Glomerular visceral epithelial cell (primary cell): Measurements from ENCODE around the gene BCCIP.

Experiments
- DNase-seq: peaks from one replicate; pipeline ENCODE4 v3.0.0-alpha.2; 2016; ENCODE audit errors: extremely low spot score

The BCCIP gene

DNA sequence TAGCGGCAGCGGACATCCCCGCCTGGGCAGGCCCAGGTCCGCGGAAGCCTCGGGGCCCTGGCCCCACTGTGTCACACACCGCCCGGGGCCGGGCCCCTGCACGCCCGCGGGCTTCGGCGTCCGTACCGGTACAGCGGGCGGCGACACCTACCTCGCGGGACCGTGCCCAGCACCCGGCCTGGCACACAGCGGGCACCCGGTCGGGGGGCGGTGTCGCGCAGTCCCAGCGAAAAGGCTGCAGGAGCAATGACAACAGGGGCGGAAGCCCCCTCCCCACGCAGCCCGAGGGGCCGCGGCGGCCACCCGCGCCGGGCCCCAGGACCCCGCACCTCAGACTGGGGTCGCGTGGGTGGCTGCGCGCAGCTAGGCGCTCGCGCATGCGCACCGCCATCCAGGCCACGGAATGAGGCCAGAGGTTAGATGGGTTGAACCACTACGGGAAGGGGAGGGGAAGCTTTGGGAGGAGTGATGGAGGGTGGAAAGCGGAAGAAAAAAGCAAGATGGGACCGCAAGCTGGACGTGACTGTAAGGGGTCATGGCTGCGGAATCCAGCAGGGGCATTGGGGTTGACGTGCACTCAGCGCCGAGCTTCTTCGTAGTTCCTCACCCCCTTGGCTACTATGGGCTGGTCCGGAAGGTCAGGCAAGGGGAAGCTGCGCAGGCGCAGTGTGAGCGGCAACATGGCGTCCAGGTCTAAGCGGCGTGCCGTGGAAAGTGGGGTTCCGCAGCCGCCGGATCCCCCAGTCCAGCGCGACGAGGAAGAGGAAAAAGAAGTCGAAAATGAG is at the start of gene BCCIP, which contains the start of gene UROS:
Gene BCCIP, plus strand, starts transcription at position 669 of the 785 bp plus-strand sequence. Its CDS starts 12 bp downstream, at position 681.
Gene UROS, minus strand, starts transcription at position 381 of the 785 bp plus-strand sequence. CDS start 6,759 bp downstream, outside the sequence.
- DNase-seq: peak; percentile 88

DNA sequence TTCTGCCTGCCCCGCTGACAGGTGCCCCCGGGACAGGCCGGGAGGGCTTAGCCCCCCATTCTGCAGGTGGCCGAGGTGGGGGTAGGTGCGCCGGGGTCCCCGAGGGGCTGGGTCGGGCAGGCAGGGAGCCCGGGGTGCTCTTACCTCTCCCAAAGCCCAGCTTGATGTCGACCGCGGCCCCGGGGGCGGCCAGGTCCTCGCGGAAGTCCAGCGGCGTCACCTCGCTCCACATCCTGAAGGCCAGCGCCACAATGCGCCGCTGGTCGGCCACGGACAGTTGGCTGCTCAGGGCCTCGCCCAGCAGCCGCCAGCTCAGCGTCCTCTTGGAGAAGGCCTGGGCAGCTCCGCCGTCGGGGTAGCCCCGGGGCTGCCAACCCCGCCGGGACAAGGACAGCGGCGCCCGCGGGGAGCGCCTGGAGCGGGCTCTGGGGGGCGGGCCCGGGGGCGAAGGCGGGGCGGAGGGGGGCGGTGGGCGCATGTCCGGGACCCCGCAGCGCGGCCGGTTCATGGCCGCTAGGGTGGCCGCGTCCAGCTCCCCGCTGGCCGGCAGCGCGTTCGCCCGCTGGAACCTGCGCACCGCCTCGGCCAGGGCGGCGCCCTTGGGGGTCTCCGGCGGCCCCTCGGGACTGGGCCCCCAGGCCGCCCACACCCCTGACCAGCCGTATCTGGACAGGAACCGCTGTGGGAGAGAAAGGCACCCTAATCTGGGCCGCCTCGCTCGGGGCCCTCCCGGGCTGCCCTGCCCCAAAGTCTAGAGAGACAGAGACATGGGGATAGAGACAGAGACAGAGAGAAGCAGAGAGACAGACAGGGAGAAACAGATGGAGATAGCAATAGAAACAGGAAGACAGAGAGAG is 49.4 kb upstream of the BCCIP start:
- DNase-seq: no peak

DNA sequence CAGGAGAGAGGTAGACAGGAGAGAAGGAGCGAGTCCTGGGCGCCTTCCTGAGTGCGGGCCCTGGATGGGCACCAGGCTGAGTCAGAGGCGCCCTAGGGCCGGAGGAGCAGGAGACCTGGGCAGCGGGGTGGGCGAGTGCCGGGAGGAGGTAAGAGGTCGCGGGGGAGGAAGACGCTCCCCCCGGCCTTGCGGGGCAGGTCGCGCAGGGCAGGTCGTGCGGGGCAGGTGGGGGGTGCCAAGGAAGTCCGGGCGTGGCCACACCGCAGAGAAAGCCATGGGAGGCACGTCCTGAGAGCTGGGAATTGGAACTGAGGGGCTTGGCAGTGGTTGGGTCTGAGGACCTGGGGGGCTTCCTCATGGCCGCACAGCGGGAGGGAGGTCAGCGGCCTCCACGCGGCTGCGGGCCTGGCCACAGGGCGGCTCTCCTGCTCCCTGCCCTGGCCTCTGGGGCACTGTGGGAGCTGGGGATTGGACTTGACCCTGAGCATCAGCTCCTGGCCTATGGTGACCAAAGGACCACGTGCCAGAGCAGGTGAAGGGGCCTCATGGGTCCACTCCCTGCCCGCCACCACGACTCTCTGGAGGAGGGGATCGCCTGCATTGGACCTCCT is 48.7 kb upstream of the BCCIP start:
- no peak for DNase-seq

GRCh38 chr10:125775491-125776106 is 47.7 kb upstream of the BCCIP start, which contains the start of gene MMP21:
MMP21 (minus strand) TSS chr10:125775821; CDS start chr10:125775821, 0 bp downstream.
- DNase-seq: no peak

DNA sequence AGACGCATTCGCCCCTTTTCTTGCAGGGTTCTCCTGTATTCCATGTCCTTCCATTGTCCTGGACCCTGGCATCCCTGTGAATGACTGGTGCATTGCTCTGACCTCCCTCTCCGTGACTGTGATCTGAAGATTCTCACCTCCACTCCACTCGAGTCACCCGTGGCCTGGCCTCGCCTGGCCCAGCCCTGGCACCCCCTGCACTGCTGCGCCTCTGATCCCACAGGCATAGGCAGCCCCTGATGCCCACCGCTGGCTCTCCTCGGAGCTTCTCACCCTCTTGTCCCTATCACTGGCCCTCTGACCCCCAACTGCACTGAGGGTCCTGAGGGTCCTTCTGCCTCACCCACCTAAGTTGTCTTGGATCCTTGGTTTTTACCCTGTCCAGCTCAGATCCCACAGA is 45.5 kb upstream of the BCCIP start:
- DNase-seq: no peak

GRCh38 chr10:125778556-125778955 is 44.8 kb upstream of the BCCIP start:
- no peak for DNase-seq

DNA sequence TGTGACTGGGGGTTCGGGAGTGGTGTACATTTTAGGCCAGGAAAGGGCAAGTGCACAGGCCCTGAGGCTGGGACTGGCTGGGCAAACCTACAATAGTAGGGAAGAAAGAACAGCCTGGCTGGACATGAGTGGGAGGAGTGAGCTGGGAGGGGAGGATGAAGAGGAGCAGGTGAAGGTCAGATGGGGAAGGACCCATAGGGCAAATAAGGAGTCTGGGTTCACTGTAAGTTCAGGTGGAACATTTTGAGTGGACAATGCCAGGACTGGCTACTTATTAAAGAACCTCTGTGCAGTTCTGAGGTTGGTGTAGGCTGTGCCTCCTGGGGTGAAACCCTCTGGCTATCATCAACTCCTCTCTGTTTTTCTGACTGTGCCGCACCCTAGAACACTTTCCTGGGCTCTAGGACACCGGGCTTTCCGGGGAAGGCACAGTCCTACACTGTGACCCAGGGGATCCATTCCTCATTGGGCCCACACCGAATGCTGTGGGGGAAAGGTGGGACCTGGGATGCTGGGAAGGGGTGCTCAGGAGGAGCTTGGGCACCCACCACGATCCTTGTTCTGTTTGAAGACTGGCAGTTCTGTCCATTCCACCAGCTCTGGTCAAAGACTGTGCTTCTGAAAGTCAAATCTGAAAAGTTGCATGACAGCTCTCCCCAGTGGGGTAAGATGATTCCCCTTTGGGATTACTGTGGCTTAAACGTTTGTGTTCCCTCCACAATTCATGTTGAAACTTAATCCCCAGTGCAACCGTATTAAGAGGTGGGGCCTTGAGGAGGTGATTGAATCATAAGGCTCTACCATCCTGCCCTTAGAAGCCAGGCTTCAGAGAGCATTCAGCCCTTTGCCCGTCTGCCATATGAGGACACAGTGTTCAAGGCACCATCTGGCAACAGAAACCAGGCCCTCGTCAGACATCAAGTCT is 43.7 kb upstream of the BCCIP start:
- no peak for DNase-seq

GRCh38 chr10:125781374-125781773 is 42.0 kb upstream of the BCCIP start:
- DNase-seq: no peak

DNA sequence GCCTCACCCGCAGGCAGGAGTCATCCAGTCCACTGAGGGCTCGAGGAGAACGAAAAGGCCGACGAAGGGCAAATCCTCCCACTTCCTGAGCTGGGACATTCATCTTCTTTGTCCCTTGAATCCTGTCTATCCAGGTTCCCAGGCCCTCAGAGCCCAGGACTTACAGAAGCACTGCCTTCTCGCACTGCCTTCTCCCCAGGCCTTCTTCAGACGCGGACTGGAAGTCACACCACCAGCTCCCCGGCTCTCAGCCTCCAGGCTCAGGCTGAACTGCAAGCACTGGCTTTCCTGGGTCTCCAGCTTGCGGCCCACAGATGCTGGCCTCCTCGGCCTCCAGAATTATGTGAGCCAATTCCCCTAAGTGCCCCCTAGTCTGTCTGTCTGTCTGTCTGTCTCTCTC is 41.3 kb upstream of the BCCIP start:
- no peak for DNase-seq

- no peak for DNase-seq
Measured at GRCh38 chr10:125782616-125783015, 40.7 kb upstream of the BCCIP start.

DNA sequence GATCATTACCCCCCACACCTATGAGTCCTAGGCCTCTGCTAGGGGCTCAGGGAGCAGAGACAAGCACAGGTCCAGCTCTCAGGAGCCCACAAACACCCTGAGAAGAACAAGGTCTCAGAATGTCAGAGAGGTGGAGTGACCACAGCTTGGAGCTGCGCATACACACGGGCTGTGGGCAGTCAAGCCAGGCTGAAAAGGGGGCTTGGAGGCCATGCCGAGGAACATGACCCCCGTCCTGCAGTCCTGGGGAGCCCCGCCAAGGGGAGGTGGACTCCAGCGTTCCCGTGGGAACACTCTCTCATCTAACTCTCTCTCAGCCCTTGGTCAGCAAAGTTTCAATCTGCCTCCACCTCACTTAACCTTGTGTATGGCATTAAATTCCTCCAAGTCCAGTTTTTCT is 39.9 kb upstream of the BCCIP start:
- DNase-seq: no peak

- DNase-seq: no peak
Measured at GRCh38 chr10:125783957-125784356, 39.4 kb upstream of the BCCIP start.

DNA sequence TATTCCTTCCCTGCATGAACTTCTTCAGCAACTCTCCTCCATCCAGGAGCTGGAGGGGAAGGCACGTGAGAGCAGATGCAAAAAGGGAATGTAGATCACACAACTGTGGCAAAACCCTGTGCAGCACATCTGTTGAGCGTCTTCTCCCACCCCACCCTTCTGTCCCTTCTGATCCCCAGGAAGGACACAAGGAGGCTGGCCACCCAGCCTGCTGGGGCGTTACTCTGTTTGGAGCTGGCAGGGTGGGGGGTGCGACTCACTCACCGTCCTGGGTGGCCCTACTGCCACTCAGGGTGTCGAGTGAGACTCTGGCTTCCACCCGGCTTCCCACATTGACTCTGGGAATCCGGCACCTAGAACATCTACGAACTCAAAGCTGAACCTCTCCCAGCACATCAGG is 37.6 kb upstream of the BCCIP start:
- DNase-seq: no peak

DNA sequence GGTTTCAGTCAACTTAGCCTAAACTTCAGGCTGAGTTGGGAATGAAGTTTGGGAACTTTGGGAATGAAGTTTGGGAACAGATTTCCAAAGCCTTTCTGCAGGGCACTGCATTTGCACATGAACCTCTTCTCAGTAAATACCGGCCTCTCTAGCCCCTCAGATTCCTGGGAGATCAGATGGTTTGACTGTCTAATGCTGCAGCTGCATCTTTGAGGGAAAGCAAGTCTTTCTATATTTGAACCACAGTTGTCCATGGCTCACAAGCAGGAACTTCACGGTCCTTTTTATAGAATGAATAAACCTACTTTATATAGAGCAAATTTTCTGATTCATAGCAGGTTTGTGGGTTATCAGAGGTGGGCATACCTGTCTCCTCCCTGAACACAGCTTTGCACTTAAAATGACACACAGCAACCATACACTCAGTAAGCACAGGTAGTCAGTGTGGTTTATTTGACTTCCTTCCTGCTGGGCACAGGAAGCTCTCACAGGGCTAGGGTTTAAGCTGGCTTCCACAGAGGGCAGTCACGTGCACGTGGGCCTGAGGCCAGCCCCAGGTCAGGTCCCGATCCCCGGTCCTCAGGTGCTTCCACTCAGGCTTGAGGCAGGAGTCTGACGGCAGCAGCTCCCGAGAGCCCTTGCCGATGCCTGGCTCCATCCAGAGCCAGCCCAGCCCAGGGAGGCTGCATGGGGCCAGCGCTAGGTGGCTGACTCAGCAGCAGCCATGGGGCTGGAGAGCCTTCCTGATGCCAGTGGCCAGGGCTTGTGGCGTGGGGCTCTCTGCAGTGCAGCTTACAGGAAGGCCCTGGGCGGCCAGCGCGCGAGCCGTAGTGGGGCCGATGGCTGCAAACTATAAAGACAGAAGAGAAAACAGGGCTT is 35.0 kb upstream of the BCCIP start:
- DNase-seq: no peak

DNA sequence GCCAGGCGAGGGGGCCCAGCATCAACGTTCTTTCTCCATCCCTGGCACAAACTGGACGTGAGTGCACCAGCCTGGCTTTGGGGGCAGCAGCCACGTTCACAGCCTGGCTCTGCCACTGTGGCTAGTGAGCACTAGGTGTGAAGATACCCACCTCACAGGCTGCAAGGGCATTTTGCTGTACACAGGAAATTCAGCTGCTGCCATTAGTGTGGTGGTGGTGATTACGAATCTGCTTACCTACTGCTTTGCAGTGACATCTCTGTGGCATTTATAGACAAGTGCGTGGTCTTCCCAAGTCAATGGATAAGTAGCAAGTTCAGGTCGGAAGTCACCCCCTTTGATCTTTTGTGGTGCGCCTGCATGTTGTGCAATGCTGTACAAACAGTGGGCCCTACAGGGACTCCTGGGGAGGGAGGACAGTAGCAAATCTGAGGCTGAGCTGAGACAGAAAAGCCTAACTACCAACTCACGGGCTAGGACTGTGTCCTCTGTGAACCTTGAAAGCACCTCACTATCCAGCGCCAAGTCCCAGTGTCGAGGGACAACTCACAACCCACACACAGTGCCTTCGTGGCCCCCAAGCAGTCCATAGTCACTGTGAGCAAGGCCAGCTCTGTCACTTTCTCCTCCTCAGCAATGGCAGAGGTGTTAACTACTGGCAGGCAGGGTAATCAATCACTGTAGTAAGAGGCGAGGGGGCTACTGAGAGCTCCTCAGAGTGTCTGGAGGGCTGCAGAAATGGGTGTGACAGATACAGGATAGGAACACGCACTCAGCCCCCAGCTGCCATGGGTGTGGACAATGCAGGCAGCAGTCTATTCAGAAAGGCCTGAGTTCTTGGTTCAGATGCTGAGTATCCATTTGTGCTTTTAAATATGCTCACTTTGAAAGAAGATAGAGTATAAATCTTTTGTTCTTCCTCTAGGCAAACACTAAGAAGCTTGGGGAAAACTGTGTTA is 30.7 kb upstream of the BCCIP start:
- no peak for DNase-seq

GRCh38 chr10:125795128-125795527 is 28.2 kb upstream of the BCCIP start:
- no peak for DNase-seq

- DNase-seq: no peak
Measured at GRCh38 chr10:125795637-125796190, 27.6 kb upstream of the BCCIP start.

GRCh38 chr10:125797424-125797823 is 25.9 kb upstream of the BCCIP start:
- DNase-seq: no peak
